Measurements from ENCODE around the gene EIF4A2. TPM values are rescaled to one million over a fixed set of nuclear protein-coding genes. Genes with fewer than 3 reads are reported as not detected.

Gene EIF4A2
- total RNA-seq, 1 experiment from 2014 or later = 398 TPM

DNA sequence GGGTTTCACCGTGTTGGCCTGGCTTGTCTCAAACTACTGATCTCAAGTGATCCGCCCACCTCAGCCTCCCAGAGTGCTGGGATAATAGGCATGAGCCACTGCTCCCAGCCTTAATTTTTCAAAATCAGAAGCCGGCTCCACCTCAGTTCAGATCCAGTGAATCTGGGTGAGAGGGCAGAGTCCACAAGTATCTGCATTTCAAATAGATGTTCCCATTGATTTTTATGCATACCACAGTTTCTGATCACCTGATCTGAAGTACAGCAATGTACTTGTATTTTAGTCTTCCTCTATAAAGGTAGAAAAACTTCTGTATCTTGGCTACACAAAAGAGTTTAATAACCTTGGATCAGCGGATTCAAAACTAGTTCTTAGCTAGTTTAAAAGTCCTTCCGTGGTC lies 4.2 kb upstream of the EIF4A2 start:
- Mint-ChIP-seq H3K4me3 (no peak overlapping the region), H3K27ac (no peak overlapping the region)
- H3T11ph ChIP-seq (ENCODE audit: low read length) = no peak overlapping the region

More for the DNA sequence above, 4.2 kb upstream of the EIF4A2 start:
- no peak overlapping the region for H3K9ac ChIP-seq (ENCODE audit: extremely low read depth, insufficient read length, low read length)
- H3K27ac ChIP-seq (ENCODE audit: insufficient read length, low read depth, low read length) = no peak overlapping the region
- no peak overlapping the region for H4K91ac ChIP-seq (ENCODE audit: insufficient read length, low read depth, low read length)
- H3K56ac ChIP-seq (ENCODE audit: insufficient read length, low read depth, low read length) = no peak overlapping the region
- Mint-ChIP-seq H3K27me3 (ENCODE audit: low read depth) (peaks cover 29% of the 10 kb centered on the region), H3K9me3 (peaks cover 5 to 12% of the 10 kb centered on the region in 2 experiments), H3K4me1 (peaks cover 13 to 20% of the 10 kb centered on the region in 2 experiments), H3K36me3 (ENCODE audit: insufficient read depth in 1 of 3, low read depth in 3 of 3) (peaks cover 8 to 10% (median 8%) of the 10 kb centered on the region in 3 experiments)
- H2BK15ac ChIP-seq (ENCODE audit: low read depth, low read length) = no peak overlapping the region
- no peak overlapping the region for H3K14ac ChIP-seq (ENCODE audit: insufficient read depth, low read length)
- H4K8ac ChIP-seq (replicated peaks; ENCODE audit: insufficient read length, low read depth, low read length) = no peak overlapping the region
- TF ChIP-seq, protein P1, sequence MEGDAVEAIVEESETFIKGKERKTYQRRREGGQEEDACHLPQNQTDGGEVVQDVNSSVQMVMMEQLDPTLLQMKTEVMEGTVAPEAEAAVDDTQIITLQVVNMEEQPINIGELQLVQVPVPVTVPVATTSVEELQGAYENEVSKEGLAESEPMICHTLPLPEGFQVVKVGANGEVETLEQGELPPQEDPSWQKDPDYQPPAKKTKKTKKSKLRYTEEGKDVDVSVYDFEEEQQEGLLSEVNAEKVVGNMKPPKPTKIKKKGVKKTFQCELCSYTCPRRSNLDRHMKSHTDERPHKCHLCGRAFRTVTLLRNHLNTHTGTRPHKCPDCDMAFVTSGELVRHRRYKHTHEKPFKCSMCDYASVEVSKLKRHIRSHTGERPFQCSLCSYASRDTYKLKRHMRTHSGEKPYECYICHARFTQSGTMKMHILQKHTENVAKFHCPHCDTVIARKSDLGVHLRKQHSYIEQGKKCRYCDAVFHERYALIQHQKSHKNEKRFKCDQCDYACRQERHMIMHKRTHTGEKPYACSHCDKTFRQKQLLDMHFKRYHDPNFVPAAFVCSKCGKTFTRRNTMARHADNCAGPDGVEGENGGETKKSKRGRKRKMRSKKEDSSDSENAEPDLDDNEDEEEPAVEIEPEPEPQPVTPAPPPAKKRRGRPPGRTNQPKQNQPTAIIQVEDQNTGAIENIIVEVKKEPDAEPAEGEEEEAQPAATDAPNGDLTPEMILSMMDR (conservative IDR thresholded peaks at IDR 0.05) = no peak
- no peak for DNase-seq
- no peak overlapping the region for H3K23ac ChIP-seq (ENCODE audit: insufficient read length, low read depth, low read length)
- H3K9me3 ChIP-seq (ENCODE audit: control insufficient read depth, low read depth, low read length) = no peaks in the 10 kb centered on the region
- H2BK120ac ChIP-seq (ENCODE audit: low read depth, low read length, poor library complexity, severe bottlenecking) = no peak overlapping the region
- no peak overlapping the region for H3K18ac ChIP-seq (ENCODE audit: insufficient read length, low read depth, low read length)
- H4K20me1 ChIP-seq (ENCODE audit: control insufficient read depth, insufficient read depth, insufficient read length) = no peaks in the 10 kb centered on the region
- H3K4ac ChIP-seq (ENCODE audit: low read depth, low read length) = no peak overlapping the region
- WGBS (ENCODE audit: extremely low coverage, insufficient read length, low lambda C conversion rate) = no CpG with 5 or more reads among the region's 5 CpGs
- H2BK5ac ChIP-seq (ENCODE audit: insufficient read length, low read length) = no peak overlapping the region
- H3K4me1 ChIP-seq (ENCODE audit: insufficient read depth, low read length) = peaks cover 4% of the 10 kb centered on the region; the same call in 1 of the 2 replicates
- H3K27me3 ChIP-seq (ENCODE audit: insufficient read depth, low read length) = no peaks in the 10 kb centered on the region
- no peak overlapping the region for H4K5ac ChIP-seq (ENCODE audit: insufficient read length, low read depth, low read length)
- H2AFZ ChIP-seq (ENCODE audit: low read length) = no peak overlapping the region
- H3K23me2 ChIP-seq (ENCODE audit: insufficient read length, low read depth, low read length, poor library complexity, severe bottlenecking) = no peaks in the 10 kb centered on the region
- H3K79me1 ChIP-seq (ENCODE audit: insufficient read depth, low read depth, low read length, poor library complexity, severe bottlenecking) = no peaks in the 10 kb centered on the region
- peaks cover 8% of the 10 kb centered on the region; the same call in 1 of the 2 replicates for H3K79me2 ChIP-seq (ENCODE audit: insufficient read depth, low read length)
- no peak overlapping the region for H2AK5ac ChIP-seq (ENCODE audit: insufficient read length, low read length)
- H2BK20ac ChIP-seq (ENCODE audit: low read depth, low read length, poor library complexity, severe bottlenecking) = no peak overlapping the region
- no peak overlapping the region for H2BK12ac ChIP-seq (ENCODE audit: insufficient read length, low read depth, low read length)
- H3K4me2 ChIP-seq (ENCODE audit: insufficient read depth, insufficient read length, low read length) = no peak overlapping the region

All from H9 (cell line).